T47D (cell line): ENCODE results near the gene CHST15.

Experiments used
- DNase-seq, 2 experiments: peaks; one replicate each; pipeline versions ENCODE4 v3.0.0 to v3.0.0-alpha.2; 2011 to 2012; ENCODE audit warnings: low read depth in 1 of 2, low spot score in 1 of 2
- JUND ChIP-seq: IDR thresholded peaks from 2 replicates; pipeline ENCODE4 v1.6.1; 2012; ENCODE audit warnings: low read depth
- in situ Hi-C: cut with HindIII; loops from 2 replicates; pipeline ENCODE4 v1.10.0; 2016; ENCODE audit warnings: low sequenced_read_pairs, low pct_unique_long_range_greater_than_20kb

CHST15 gene

GRCh38 chr10:124068929-124069328 is 24.5 kb downstream of the CHST15 start:
- TF ChIP-seq JUND, result no peak
- no peak for DNase-seq
- in situ Hi-C loops, result no loop called here

DNA sequence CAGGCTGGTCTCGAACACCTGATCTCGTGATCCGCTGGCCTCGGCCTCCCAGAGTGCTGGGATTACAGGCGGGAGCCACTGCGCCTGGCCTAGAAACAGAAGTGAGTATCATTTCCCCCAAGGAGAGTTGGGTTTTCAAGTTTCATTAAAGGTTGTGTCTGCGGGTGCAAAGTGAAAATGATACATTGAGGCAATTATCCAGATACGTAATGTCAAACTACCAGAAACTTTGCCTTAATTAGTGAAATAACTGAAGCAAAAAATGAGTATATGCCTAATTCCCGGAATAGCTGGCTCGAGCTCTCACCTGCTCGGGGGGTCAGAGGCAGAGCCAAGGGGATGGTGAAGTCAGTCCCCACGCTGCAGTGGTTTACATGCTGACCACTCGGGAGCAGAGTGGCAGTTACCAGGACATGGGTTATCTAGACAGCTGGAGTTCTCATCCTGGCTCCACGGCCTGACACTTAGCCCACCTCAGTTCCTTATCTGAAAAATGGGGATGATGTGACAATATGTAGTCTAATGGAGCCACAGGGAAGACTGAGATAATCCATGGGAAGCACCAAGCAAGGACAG is 25.5 kb downstream of the CHST15 start:
- in situ Hi-C loops, result no loop called here
- TF ChIP-seq JUND, result no peak
- no peak for DNase-seq

GRCh38 chr10:124066781-124067714 is 26.4 kb downstream of the CHST15 start:
- TF ChIP-seq JUND, result no peak
- DNase-seq, result no peak
- in situ Hi-C loops, result no loop called here

GRCh38 chr10:124066126-124066700 is 27.2 kb downstream of the CHST15 start:
- no peak for TF ChIP-seq JUND
- DNase-seq, result no peak
- in situ Hi-C loops, result no loop called here

DNA sequence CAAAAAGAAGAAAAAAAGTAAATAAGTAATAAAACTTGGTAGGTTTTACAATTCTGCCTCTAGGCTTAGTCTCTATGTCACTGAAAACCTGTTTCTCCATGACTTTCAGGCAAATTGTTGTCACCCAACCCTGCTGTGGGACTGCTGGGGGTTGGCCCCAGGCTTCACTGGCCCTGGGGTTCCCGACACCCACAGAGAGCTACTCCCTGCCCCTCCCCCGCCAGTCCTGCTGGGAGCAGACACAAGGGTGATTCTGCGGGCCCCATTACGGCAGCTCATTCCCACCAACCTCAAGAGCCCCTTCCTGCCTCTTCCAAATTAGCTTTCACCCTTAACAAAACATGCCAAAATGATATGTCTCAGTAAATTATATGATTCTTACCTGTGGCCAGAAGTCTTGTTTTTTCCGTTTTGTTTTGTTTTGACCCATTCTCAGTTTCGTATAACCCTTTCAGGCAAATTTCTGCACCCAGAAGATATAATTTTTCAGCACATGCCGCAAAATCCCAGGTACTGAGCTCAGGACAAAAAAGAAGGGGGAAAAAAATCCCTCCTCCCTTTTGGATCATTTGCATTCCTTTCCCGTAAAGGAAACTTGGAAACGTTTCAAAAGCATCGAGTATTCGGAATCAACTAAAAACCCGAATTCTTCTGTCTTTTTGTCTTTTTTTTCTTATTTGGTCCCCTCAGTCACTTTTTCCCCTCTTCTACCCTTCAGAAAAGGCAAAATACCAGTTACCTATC is 27.8 kb downstream of the CHST15 start:
- DNase-seq, result no peak
- TF ChIP-seq JUND, result no peak
- in situ Hi-C loops, result no loop called here

DNA sequence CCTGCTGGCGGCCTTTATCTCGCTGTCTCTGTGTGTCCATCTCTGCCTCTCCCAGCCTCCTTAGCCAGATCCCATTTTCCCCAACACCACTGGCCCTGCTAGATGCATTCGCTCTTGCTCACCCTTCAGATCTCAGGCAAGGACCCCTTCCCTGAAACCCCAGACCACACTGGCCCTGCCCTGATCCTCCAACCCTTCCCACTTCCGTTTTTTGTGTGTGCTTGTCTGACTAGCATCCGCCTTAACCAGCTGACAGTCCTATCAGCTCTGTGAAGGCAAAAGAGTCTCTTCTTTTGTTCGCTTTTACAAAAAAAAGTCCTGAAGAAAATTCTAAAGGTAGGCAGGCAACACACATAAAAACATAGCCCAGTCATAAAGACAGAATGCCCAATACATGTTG is 28.7 kb downstream of the CHST15 start:
- TF ChIP-seq JUND, result no peak
- DNase-seq, result no peak
- in situ Hi-C loops, result no loop called here

GRCh38 chr10:124063750-124064603 is 29.4 kb downstream of the CHST15 start:
- no peak for DNase-seq
- no peak for TF ChIP-seq JUND
- in situ Hi-C loops, result no loop called here

DNA sequence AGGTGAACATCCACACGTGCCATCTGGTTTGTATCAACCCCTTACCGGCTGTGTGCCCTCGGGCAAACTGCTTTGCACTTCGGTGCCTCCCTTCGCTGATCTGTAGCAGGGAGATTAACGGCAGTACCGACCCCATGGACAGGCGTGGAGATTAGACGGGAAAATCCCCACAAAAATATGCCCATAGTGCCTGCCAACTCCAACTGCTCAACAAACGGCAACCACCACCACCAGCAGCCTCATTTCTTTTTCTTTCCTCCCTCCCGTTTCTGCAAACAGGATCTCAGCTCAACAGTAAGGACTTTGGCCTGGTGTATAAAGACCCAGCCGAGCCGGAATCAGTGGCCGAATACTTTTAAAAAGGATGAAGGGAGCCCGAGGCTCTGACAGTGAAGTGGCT is 31.0 kb downstream of the CHST15 start:
- in situ Hi-C loops, result no loop called here
- TF ChIP-seq JUND, result no peak
- DNase-seq, result no peak

DNA sequence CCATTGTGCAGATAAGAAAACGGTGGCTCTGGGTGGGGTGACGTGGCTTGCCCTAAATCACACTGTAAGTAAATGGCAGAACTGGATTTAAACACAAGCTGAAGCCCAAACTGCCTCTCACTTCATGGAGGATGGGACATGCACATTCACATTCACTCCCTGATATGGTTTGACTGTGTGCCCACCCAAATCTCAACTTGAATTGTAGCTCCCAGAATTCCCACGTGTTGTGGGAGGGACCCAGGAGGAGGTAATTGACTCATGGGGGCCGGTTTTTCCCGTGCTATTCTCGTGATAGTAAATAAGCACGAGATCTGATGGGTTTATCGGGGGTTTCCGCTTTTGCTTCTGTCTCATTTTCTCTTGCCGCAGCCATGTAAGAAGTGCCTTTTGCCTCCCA is 32.4 kb downstream of the CHST15 start:
- in situ Hi-C loops, result no loop called here
- TF ChIP-seq JUND, result no peak
- DNase-seq, result no peak

- DNase-seq, result no peak
- no peak for TF ChIP-seq JUND
- in situ Hi-C loops, result no loop called here
Measured at GRCh38 chr10:124060148-124060720, 33.2 kb downstream of the CHST15 start.

DNA sequence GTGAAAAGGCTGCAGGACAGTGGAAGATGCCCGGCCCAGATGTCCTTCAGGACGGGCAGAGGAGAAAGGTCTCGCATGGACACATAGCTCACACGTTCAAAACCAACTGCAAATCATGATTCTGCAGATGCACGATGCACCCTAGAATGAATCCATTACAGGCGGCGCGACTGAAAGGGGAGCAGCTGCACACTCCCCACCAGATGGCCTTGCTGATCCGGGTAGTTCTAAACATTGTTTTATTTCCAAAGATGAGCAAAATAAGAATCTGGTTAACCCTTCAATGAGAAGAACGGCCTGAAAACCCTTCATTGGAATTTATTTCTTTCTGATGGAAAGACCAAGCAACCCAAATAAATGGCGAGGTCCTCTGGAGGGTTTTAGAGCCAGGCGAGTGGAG is 33.8 kb downstream of the CHST15 start:
- TF ChIP-seq JUND, result no peak
- in situ Hi-C loops, result no loop called here
- DNase-seq, result no peak
